Cardiac septum (tissue), 1 donor: Measurements from ENCODE around the gene STK24. TPM values are rescaled to one million over a fixed set of nuclear protein-coding genes. Genes with fewer than 3 reads are reported as not detected.

Experiments
- DNase-seq: peaks from one replicate; pipeline ENCODE4 v3.0.0-alpha.2; 2020; ENCODE audit warnings: low spot score
- intact Hi-C: fragments of 100-400 bp; cut with DNase I; formaldehyde crosslinking; loops from one replicate; pipeline ENCODE4 v1.14.0; 2022
- total RNA-seq: library from RNA; stranded (reverse); fragmentation: NEBNext Ultra II Directional; extraction: Animal tissue kit (Norgen Biotek cat#: 25700); gene quantifications from one replicate; pipeline ENCODE4 v1.2.1, GENCODE V29; 2021
- donor health status: DM: no; HTN: no; CAD: no.

STK24 gene
- total RNA-seq, 1 donor from 2014 or later, result 63.5 TPM

GRCh38 chr13:98564204-98564603 is 12.7 kb downstream of the STK24 start:
- intact Hi-C loops, result loop anchor here (2.0 kb wide), 1 partner anchor 55 kb away; no protein-coding TSS in a partner anchor
- no peak for DNase-seq

- intact Hi-C loops, result no loop called here
These were observed 13.8 kb downstream of the STK24 start for GRCh38 chr13:98563071-98563470.

GRCh38 chr13:98559169-98559568 is 17.7 kb downstream of the STK24 start:
- intact Hi-C loops, result no loop called here
- no peak for DNase-seq

More at GRCh38 chr13:98563071-98563470, 13.8 kb downstream of the STK24 start:
- DNase-seq, result no peak

DNA sequence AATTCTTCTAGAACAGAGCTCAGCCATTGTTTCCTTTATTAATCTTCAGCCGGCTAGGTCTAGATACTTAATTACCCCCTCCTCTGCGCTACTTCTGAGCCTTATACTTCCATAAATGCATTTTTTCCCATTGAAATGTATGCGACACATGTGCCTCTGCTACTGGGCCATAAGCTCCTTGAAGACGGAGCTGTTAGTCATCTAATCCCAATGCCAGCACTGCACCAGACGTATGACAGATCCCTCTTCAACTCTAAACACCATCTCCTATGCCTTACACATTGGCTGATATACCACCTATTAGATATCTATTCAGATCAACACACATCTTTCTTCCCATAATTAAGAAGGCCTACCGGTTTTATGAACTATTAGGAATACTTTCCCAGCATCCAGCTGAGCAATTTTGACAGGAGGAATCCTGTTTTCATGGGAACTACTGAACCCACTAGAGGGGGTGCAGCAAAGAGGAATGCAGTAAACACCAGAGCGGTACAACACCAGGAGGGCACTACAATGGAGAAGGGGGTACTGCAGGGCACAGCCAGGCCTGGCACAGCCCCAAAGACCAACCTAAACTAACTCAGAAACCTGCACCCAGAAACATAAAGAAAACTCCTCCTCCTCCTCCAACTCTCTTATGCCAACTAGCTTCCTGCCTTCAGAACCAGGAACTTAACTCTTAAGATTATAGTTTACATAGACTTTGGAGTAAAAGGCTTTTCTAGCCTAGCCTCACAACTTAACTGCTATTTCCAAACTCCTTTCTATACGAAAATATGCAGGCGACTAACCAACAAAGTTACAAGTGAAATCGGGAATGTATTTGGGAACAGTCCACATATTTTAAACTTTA is 18.7 kb downstream of the STK24 start:
- no peak for DNase-seq

GRCh38 chr13:98556968-98557631 is 19.8 kb downstream of the STK24 start:
- intact Hi-C loops, result no loop called here
- DNase-seq, result no peak

More for the DNA sequence above, 18.7 kb downstream of the STK24 start:
- intact Hi-C loops, result no loop called here

- intact Hi-C loops, result no loop called here
- no peak for DNase-seq
These were observed 20.6 kb downstream of the STK24 start for GRCh38 chr13:98556142-98556816.

DNA sequence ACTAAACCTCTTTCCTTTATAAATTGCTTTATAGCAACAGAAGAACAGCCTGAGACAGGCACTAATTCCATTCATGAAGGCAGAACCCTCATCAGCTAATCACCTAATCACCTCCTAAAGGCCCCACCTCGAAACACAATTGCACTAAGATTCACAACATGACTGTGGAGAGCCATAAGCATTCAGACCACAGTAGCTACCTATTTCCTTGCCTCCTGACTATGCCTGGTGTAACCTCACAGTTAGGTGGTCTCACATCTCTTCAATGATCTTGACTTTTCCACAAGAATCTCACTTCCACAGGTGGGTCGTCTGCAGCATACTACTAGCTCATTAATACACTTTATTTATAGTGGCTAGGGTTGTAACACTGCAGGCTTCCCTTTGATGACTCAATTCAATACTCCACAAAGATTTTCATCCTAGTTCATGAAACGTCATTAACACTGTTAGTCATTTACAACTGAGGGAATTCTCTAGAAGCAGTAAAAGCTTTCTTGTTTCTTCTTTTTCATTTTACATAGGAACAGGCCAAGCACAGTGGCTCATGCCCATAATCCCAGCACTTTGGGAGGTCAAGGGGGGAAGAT is 27.1 kb downstream of the STK24 start:
- intact Hi-C loops, result no loop called here
- no peak for DNase-seq

- intact Hi-C loops, result no loop called here
- no peak for DNase-seq
These were observed 27.7 kb downstream of the STK24 start for GRCh38 chr13:98549006-98549727.

DNA sequence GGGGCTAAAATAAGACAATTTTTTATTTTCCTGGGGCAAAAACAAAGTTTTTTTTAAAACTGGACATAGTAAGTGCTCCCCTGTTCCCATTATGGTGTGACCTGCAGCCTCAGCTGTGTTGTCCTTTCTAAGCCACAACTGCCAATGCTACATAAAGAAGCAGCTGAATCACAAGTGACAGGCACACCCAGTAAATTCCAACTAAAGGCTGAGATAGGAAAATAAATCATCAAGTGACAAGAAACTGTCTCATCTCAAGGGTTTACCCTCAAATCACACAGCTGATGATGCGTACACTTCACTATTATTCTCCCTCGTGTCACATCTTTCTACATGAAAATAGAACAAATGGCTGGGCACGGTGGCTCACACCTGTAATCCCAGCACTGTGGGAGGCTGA is 28.7 kb downstream of the STK24 start:
- no peak for DNase-seq
- intact Hi-C loops, result no loop called here

- intact Hi-C loops, result no loop called here
- DNase-seq, result no peak
These were observed 29.5 kb downstream of the STK24 start for GRCh38 chr13:98547455-98547854.

DNA sequence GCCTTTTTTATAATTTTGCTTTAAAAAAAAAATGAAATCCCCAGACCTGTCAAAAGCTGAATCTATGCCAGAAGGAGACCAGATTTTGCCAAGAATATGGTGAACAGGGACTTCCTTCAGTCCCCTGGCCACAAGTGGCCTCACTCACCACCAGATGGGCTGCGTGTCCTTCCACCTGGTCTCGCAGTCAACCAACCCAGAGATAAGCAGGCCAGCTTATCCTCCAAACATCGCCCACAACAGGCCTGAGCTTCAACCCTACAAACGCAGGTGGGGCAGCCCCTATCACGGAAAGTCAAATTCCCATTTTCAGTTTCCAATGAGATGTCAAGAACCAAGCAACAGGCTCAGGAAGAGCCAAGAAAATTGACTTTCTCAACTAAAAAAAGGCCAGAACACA is 30.5 kb downstream of the STK24 start:
- intact Hi-C loops, result no loop called here
- DNase-seq, result no peak

DNA sequence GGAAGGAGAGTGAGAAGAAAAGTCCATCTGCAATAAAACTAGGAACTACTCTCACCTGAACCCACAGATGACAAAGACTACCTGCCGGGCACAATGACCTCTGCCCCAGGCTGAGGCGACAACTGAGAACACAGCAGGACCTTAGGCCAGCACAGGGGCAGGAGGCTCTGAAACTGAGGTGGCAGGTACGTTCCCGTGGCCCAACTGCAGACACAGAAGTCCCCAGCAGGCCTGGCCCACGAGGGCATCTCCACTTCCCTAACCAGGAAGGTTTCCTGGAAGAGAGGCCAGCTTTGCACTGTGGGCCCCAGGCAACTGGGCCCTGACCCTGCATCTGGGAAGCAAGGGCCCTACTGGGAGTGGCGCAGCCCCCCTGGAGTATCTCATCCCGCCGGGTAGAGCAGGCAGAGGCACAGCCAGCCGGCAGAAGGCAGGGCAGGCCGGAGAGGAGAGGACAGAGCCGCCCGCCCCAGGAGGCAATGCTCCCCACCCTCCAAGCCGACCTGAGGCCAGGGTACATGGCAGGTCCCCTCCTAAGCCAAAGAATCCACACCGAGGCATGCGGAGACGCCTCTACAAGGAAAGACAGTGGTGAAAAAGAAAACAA is 32.7 kb downstream of the STK24 start:
- DNase-seq, result no peak
- intact Hi-C loops, result no loop called here

DNA sequence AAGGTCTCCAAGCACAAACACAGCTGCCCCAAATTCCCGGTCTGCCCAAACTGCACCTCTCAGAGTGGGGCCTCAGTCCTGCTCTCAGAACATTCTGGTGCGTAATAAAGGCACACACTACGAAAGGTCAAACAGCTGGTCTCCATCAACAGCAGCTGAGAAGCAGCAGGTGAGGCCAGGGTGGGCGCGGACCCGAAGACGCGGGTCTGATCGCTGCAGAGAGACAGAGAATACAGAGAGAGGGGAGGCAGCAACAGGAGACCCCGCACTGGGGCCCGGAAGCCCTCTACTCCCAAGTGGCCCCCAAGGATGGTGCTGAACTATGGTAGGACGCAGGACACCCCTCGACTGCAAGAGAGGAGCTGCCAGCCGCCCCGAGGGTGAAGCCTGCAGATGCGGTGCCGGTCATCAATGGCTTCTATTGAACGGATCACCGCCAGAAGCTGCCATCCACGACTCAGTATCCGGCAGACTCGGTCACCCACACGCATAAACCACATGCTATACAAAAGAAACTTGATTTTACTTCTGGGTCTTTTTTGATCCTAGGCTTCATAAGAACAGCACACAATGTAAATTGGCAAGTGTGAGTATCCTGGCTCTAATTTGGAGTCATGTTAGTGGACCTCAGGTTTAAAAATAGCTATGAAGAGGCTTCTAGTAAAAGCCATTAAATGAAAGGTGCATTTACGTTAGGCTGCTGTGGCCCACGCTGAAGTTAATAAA is 33.4 kb downstream of the STK24 start:
- intact Hi-C loops, result no loop called here

GRCh38 chr13:98542568-98543377 is 34.1 kb downstream of the STK24 start:
- intact Hi-C loops, result no loop called here
- no peak for DNase-seq

More for the DNA sequence above, 33.4 kb downstream of the STK24 start:
- DNase-seq, result no peak

DNA sequence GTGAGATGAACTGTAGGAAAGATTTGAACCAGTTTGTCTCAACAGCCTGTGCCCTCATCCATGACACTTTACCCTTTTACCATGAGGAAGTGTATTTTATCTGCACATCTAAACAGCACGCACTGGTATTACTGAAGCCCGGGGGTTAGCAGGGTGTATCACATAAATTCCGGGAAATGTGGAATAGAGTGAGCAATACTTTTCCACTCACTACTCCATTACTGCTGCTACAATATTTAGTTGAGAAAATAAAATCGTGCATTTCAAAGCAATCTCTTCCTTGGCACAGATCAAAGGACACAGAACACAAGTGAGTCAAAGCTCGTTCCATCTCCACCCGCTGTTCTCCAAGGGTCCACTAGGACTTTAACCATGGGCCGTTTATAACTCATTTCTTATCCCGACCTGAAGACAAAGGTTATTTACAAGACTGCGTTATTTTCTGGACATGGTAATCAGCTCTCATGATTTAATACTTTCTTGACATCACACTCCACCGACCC is 35.2 kb downstream of the STK24 start:
- intact Hi-C loops, result no loop called here
- no peak for DNase-seq

- DNase-seq, result no peak
- intact Hi-C loops, result no loop called here
These were observed 35.7 kb downstream of the STK24 start for GRCh38 chr13:98541191-98541590.

- DNase-seq, result no peak
- intact Hi-C loops, result no loop called here
These were observed 36.4 kb downstream of the STK24 start for GRCh38 chr13:98540476-98540875.
